IPS-20b (cell line): ENCODE data around the gene HSF5.

Source experiments
- H3K27ac ChIP-seq: one replicate; pipeline ENCODE4 v1.5.1; 2013; ENCODE audit warnings: low read length
- H3K27me3 ChIP-seq: 2 replicates; pipeline ENCODE4 v1.6.1; 2013; ENCODE audit warnings: mild to moderate bottlenecking, low read length, inconsistent platforms; ENCODE audit not compliant: insufficient read depth
- H3K36me3 ChIP-seq: 2 replicates; pipeline ENCODE4 v1.6.1; 2013; ENCODE audit warnings: low read depth, mild to moderate bottlenecking, inconsistent platforms, low read length, moderate library complexity; ENCODE audit not compliant: insufficient read depth
- H3K4me1 ChIP-seq: 2 replicates; pipeline ENCODE4 v1.6.1; 2013; ENCODE audit warnings: mild to moderate bottlenecking, control low read depth, inconsistent platforms, low read length, moderate library complexity; ENCODE audit not compliant: insufficient read depth
- H3K4me3 ChIP-seq: 2 replicates; pipeline ENCODE4 v1.5.1; 2013; ENCODE audit warnings: mild to moderate bottlenecking, low read length, inconsistent platforms
- H3K9ac ChIP-seq: 2 replicates; pipeline ENCODE4 v1.6.1; 2013; ENCODE audit warnings: low read depth, mild to moderate bottlenecking, inconsistent platforms, low read length, moderate library complexity
- H3K9me3 ChIP-seq: 2 replicates; pipeline ENCODE4 v1.6.1; 2013; ENCODE audit warnings: mild to moderate bottlenecking, low read depth, low read length, inconsistent platforms; ENCODE audit not compliant: insufficient read depth

Gene HSF5

DNA sequence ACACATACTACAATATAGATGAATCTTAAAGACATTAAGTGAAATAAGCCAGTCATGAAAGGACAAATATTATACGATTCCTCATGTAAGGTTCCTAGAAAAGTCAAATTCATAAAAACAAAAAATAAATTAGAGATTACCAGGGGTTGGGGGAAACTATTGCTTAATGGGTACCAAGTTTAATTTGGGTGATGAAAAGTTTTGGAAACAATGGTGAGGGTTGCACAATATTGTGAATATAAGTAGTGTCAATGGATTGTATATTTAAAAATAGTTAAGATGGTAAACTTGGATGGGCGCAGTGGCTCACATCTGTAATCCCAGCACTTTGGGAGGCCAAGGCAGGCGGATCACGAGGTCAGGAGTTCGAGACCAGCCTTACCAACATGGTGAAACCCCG, 17.9 kb downstream of the HSF5 start:
- 0 out of 2 replicates have a peak, but pooled peaks cover 9% of the 10 kb centered on the region for H3K27me3 ChIP-seq
- no peaks in the 10 kb centered on the region for H3K4me1 ChIP-seq
- H3K27ac ChIP-seq: no peak overlapping the region
- H3K9me3 ChIP-seq: no peaks in the 10 kb centered on the region
- H3K9ac ChIP-seq: no peak overlapping the region
- H3K36me3 ChIP-seq: no peaks in the 10 kb centered on the region
- no peak overlapping the region for H3K4me3 ChIP-seq

GRCh38 chr17:58468944-58469343, 19.3 kb downstream of the HSF5 start:
- Histone ChIP-seq H3K9me3 (no peaks in the 10 kb centered on the region), H3K4me3 (no peak overlapping the region), H3K36me3 (no peaks in the 10 kb centered on the region), H3K27me3 (0 out of 2 replicates have a peak, but pooled peaks cover 9% of the 10 kb centered on the region), H3K4me1 (no peaks in the 10 kb centered on the region), H3K27ac (no peak overlapping the region), H3K9ac (no peak overlapping the region)

DNA sequence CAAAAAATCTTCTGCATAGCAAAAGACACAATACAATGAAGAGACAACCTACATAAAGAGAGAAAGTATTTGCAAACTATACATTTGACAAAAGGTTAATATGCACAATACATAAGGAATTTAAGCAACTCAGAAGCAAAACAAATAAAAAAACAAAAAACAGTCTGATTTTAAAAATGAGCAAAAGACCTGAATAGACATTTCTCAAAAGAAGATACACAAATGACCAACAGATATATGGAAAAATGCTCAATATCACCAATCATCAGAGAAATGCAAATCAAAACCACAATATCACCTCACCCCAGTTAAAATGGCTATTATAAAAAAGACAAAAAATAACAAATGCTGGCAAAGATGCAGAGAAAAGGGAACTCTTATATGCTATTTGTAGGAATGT, 32.7 kb downstream of the HSF5 start:
- no peak overlapping the region for H3K4me3 ChIP-seq
- H3K27ac ChIP-seq: no peak overlapping the region
- H3K4me1 ChIP-seq: no peaks in the 10 kb centered on the region
- H3K27me3 ChIP-seq: no peaks in the 10 kb centered on the region
- no peaks in the 10 kb centered on the region for H3K36me3 ChIP-seq
- H3K9me3 ChIP-seq: no peaks in the 10 kb centered on the region
- no peak overlapping the region for H3K9ac ChIP-seq

DNA sequence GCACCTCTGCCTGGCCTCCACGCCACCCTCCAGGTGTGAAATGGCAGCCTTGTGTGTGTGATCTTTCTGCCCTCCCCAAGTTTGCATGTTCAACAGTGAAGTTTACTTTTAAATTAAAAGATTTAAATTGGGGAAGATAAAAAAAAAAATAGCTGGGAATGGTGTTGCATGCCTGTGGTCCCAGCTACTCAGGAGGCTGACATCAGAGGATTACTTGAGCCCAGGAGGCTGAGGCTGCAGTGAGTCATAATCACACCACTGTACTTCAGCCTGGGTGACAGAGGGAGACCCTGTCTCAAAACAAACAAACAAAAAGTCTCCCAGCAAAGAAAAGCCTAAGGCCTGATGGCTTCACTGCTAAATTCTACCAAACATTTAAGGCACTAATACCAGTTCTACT, 35.5 kb downstream of the HSF5 start:
- Histone ChIP-seq H3K9me3 (no peaks in the 10 kb centered on the region), H3K4me3 (no peak overlapping the region), H3K27ac (no peak overlapping the region), H3K9ac (no peak overlapping the region), H3K27me3 (no peaks in the 10 kb centered on the region), H3K36me3 (no peaks in the 10 kb centered on the region), H3K4me1 (no peaks in the 10 kb centered on the region)

- H3K36me3 ChIP-seq: no peaks in the 10 kb centered on the region
- no peak overlapping the region for H3K9ac ChIP-seq
- H3K9me3 ChIP-seq: no peaks in the 10 kb centered on the region
- H3K27me3 ChIP-seq: no peaks in the 10 kb centered on the region
- H3K4me1 ChIP-seq: peaks cover 9% of the 10 kb centered on the region; the same call in 1 of the 2 replicates
- no peak overlapping the region for H3K27ac ChIP-seq
- no peak overlapping the region for H3K4me3 ChIP-seq
Observed at GRCh38 chr17:58447039-58447975, 40.9 kb downstream of the HSF5 start.

DNA sequence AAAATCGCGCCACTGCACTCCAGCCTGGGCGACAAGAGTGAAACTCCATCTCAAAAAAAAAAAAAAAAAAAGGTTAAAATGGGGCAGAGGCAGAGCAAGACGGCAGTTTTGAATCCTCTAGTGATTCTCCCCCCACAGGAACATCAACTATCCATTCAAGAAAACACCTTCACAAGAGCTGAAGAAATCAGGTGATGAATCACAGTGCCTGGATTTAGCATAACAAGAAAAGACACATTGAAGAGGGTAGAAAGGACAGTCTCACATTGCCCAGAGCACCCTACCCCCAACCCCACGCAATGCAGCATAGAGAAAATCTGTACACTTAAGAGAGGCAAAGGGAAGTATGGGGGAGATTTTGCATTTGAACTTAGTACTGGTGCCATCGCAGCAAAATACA, 42.1 kb downstream of the HSF5 start:
- H3K27ac ChIP-seq: no peak overlapping the region
- no peaks in the 10 kb centered on the region for H3K9me3 ChIP-seq
- peaks cover 9% of the 10 kb centered on the region; the same call in 1 of the 2 replicates for H3K4me1 ChIP-seq
- no peaks in the 10 kb centered on the region for H3K36me3 ChIP-seq
- H3K9ac ChIP-seq: peak overlapping the region; percentile 37; the same call in 1 of the 2 replicates
- no peak overlapping the region for H3K4me3 ChIP-seq
- H3K27me3 ChIP-seq: no peaks in the 10 kb centered on the region

DNA sequence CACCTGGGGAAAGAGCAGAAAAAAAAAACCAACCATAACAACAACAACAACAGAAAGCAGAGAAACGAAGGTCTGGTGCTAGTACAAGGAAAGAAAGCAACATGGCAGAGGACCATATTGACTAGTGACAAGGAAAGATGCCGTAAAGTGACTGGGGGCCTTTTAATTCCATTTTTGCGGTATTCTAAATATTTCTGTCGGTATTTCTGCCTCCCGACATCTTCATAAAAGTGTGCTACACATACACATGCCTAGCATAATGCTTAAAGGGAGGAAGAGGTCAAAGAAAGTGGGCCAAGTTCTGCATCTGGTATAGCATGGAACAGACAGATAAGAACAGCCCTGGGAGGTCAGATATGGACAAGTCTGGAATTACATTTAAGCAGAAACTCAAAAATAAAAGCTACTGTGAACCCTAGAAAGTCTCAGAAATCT, 51.4 kb downstream of the HSF5 start:
- no peak overlapping the region for H3K27ac ChIP-seq
- no peak overlapping the region for H3K9ac ChIP-seq
- no peak overlapping the region for H3K4me3 ChIP-seq
- H3K9me3 ChIP-seq: no peaks in the 10 kb centered on the region
- H3K36me3 ChIP-seq: no peaks in the 10 kb centered on the region
- H3K27me3 ChIP-seq: no peaks in the 10 kb centered on the region
- no peaks in the 10 kb centered on the region for H3K4me1 ChIP-seq

- Histone ChIP-seq H3K27me3 (no peaks in the 10 kb centered on the region), H3K4me1 (no peaks in the 10 kb centered on the region), H3K27ac (no peak overlapping the region)
Observed at GRCh38 chr17:58436245-58436644, 52.0 kb downstream of the HSF5 start.

GRCh38 chr17:58432806-58433573, 55.2 kb downstream of the HSF5 start:
- Histone ChIP-seq H3K4me3 (no peak overlapping the region), H3K36me3 (no peaks in the 10 kb centered on the region), H3K27ac (no peak overlapping the region)

More at GRCh38 chr17:58436245-58436644, 52.0 kb downstream of the HSF5 start:
- Histone ChIP-seq H3K36me3 (no peaks in the 10 kb centered on the region), H3K4me3 (no peak overlapping the region), H3K9me3 (no peaks in the 10 kb centered on the region), H3K9ac (no peak overlapping the region)

DNA sequence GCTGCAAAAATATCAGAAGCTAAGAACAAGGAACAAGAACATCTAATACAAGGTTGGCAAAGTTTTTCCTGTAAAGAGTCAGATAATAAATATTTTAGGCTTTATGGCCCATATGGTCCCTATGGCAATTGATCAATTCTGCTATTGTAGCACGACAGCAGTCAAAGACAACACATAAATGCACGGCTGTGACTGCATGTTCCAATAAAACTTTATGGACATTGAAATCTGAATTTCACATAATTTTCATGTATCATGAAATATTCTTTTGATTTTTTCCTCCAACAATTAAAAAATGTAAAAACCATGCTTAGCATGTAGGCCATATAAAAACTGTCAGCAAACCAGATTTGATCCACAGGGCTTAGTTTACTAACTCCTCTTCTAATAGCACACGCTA, 60.4 kb downstream of the HSF5 start:
- Histone ChIP-seq H3K4me1 (no peaks in the 10 kb centered on the region), H3K9ac (no peak overlapping the region), H3K27ac (no peak overlapping the region), H3K4me3 (no peak overlapping the region), H3K27me3 (no peaks in the 10 kb centered on the region), H3K36me3 (no peaks in the 10 kb centered on the region), H3K9me3 (no peaks in the 10 kb centered on the region)

More at GRCh38 chr17:58432806-58433573, 55.2 kb downstream of the HSF5 start:
- no peak overlapping the region for H3K9ac ChIP-seq
- H3K9me3 ChIP-seq: no peaks in the 10 kb centered on the region
- no peaks in the 10 kb centered on the region for H3K27me3 ChIP-seq
- H3K4me1 ChIP-seq: no peaks in the 10 kb centered on the region

DNA sequence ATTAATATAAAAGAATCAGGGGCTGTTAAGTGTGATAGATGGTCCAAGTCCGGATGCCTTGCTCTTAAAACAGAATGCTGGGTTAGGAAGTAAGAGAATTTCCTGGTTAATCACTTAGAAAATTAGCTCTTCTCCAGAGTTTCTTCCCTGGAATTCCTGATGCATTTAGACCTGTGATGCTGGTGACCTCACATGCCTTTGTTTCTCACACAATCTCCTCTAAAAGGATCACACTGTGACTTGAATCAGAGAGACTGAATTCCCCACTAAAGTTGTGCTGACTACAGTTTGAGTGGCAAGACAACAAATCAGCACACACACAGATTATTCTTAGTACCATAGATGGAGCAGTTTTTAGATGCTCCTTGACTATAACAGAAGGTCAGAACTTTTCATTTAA, 66.5 kb downstream of the HSF5 start:
- Histone ChIP-seq H3K36me3 (no peaks in the 10 kb centered on the region), H3K27me3 (no peaks in the 10 kb centered on the region), H3K9ac (no peak overlapping the region), H3K27ac (no peak overlapping the region), H3K4me1 (peaks cover 8% of the 10 kb centered on the region; the same call in 1 of the 2 replicates), H3K4me3 (no peak overlapping the region), H3K9me3 (no peaks in the 10 kb centered on the region)
